Ectodermal cell (in vitro differentiated cells): ENCODE measurements around the gene DNAAF8.

Experiments
- H3K27ac ChIP-seq: 2 replicates; pipeline ENCODE4 v1.7.0; 2013; ENCODE audit warnings: mild to moderate bottlenecking, low read depth, low read length; ENCODE audit not compliant: insufficient read depth, poor library complexity, severe bottlenecking
- H3K27me3 ChIP-seq: 2 replicates; pipeline ENCODE4 v1.7.0; 2013; ENCODE audit warnings: mild to moderate bottlenecking, low read length; ENCODE audit not compliant: insufficient read depth, control insufficient read depth, poor library complexity, severe bottlenecking
- H3K36me3 ChIP-seq: one replicate; pipeline ENCODE4 v1.7.0; 2013; ENCODE audit warnings: low read length; ENCODE audit not compliant: control insufficient read depth, insufficient read depth
- H3K4me1 ChIP-seq: one replicate; pipeline ENCODE4 v1.7.0; 2013; ENCODE audit warnings: low read length; ENCODE audit not compliant: control insufficient read depth, insufficient read depth
- H3K4me3 ChIP-seq: 2 replicates; pipeline ENCODE4 v1.7.0; 2013; ENCODE audit warnings: low read depth, low read length, control low read depth; ENCODE audit not compliant: insufficient read depth
- H3K9me3 ChIP-seq: 2 replicates; pipeline ENCODE4 v1.7.0; 2013; ENCODE audit warnings: mild to moderate bottlenecking, low read length, moderate library complexity; ENCODE audit not compliant: control insufficient read depth
- WGBS, 2 experiments: methylation state at CpG; one replicate each; pipeline ENCODE4 v1.1.7; 2013; ENCODE audit warnings: missing lambda C conversion rate in 2 of 2; 5-methylcytosine and 5-hydroxymethylcytosine counted together

Gene DNAAF8

GRCh38 chr16:4689864-4690704, 44.3 kb upstream of the DNAAF8 start:
- Histone ChIP-seq H3K4me3 (no peak overlapping the region), H3K27me3 (no peaks in the 10 kb centered on the region), H3K4me1 (peaks cover 9% of the 10 kb centered on the region), H3K36me3 (no peaks in the 10 kb centered on the region), H3K9me3 (no peaks in the 10 kb centered on the region), H3K27ac (no peak overlapping the region)
- WGBS, 2 experiments, result 91 to 93% methylated on average over 31 of the region's 31 CpGs

GRCh38 chr16:4690946-4691665, 43.2 kb upstream of the DNAAF8 start:
- 92 to 94% methylated on average over 19 of the region's 19 CpGs for WGBS, 2 experiments
- Histone ChIP-seq H3K27me3 (no peaks in the 10 kb centered on the region), H3K36me3 (no peaks in the 10 kb centered on the region), H3K9me3 (no peaks in the 10 kb centered on the region), H3K27ac (no peak overlapping the region), H3K4me3 (no peak overlapping the region), H3K4me1 (peaks cover 9% of the 10 kb centered on the region)

GRCh38 chr16:4691666-4692412, 42.5 kb upstream of the DNAAF8 start:
- Histone ChIP-seq H3K9me3 (no peaks in the 10 kb centered on the region), H3K36me3 (peaks cover under 1% of the 10 kb centered on the region), H3K27ac (no peak overlapping the region), H3K4me3 (no peak overlapping the region), H3K27me3 (no peaks in the 10 kb centered on the region), H3K4me1 (peaks cover 9% of the 10 kb centered on the region)
- WGBS, 2 experiments, result 88% methylated on average over 20 of the region's 20 CpGs

GRCh38 chr16:4692460-4693295, 41.7 kb upstream of the DNAAF8 start:
- Histone ChIP-seq H3K27me3 (no peaks in the 10 kb centered on the region), H3K4me3 (peak overlapping the region; percentile 99), H3K9me3 (no peaks in the 10 kb centered on the region), H3K27ac (no peak overlapping the region), H3K4me1 (peaks cover 9% of the 10 kb centered on the region), H3K36me3 (peaks cover 6% of the 10 kb centered on the region)
- 40 to 41% methylated on average over 31 of the region's 31 CpGs for WGBS, 2 experiments

- Histone ChIP-seq H3K27ac (no peak within 1 kb of the TSS), H3K36me3 (peaks cover 6% of the 10 kb centered on the region)
- 0% methylated on average over 91 of the region's 91 CpGs for WGBS, 2 experiments
Measured at GRCh38 chr16:4693296-4693955, 40.9 kb upstream of the DNAAF8 start, which contains the start of gene NUDT16L1. TSS of gene NUDT16L1 (plus strand) at chr16:4693562. CDS start at chr16:4693727, 165 bp downstream.

GRCh38 chr16:4693956-4694641, 40.2 kb upstream of the DNAAF8 start:
- no peak overlapping the region for H3K27ac ChIP-seq
- H3K27me3 ChIP-seq, result no peaks in the 10 kb centered on the region
- H3K9me3 ChIP-seq, result no peaks in the 10 kb centered on the region
- H3K4me3 ChIP-seq, result peak overlapping the region; percentile 99
- peaks cover 6% of the 10 kb centered on the region for H3K36me3 ChIP-seq
- WGBS, 2 experiments, result 1 to 2% methylated on average over 54 of the region's 54 CpGs
- peaks cover 9% of the 10 kb centered on the region for H3K4me1 ChIP-seq

More at GRCh38 chr16:4693296-4693955, 40.9 kb upstream of the DNAAF8 start, which contains the start of gene NUDT16L1:
- H3K27me3 ChIP-seq, result no peaks in the 10 kb centered on the region
- H3K9me3 ChIP-seq, result no peaks in the 10 kb centered on the region
- peak within 1 kb of the TSS; percentile 99 for H3K4me3 ChIP-seq
- H3K4me1 ChIP-seq, result peaks cover 9% of the 10 kb centered on the region

GRCh38 chr16:4694642-4695451, 39.5 kb upstream of the DNAAF8 start:
- Histone ChIP-seq H3K4me3 (peak overlapping the region; percentile 99), H3K36me3 (peaks cover 12% of the 10 kb centered on the region), H3K27me3 (no peaks in the 10 kb centered on the region), H3K9me3 (no peaks in the 10 kb centered on the region), H3K4me1 (peaks cover 9% of the 10 kb centered on the region), H3K27ac (no peak overlapping the region)
- 79 to 83% methylated on average over 26 of the region's 26 CpGs for WGBS, 2 experiments

GRCh38 chr16:4695473-4696171, 38.7 kb upstream of the DNAAF8 start:
- Histone ChIP-seq H3K27me3 (no peaks in the 10 kb centered on the region), H3K4me3 (no peak overlapping the region), H3K4me1 (peaks cover 9% of the 10 kb centered on the region), H3K27ac (no peak overlapping the region), H3K9me3 (no peaks in the 10 kb centered on the region), H3K36me3 (peaks cover 15% of the 10 kb centered on the region)
- 87 to 89% methylated on average over 12 of the region's 12 CpGs for WGBS, 2 experiments
